IMR-90 (cell line): ENCODE measurements around the gene PRKAG1. TPM values are rescaled to one million over a fixed set of nuclear protein-coding genes. Genes with fewer than 3 reads are reported as not detected.
A peak's percentile ranks its signal among the peaks of the same experiment; 100 is the strongest.

Source experiments
- ATAC-seq: fragments of 200-7000 bp; cut with Tn5 transposase; 2 replicates; pipeline ENCODE4 v1.9.1; 2020; ENCODE audit warnings: low read depth, mild to moderate bottlenecking, moderate library complexity
- BruUV-seq: library from RNA; stranded (reverse); fragments of 400-500 nt; replicated peaks from 2 replicates; lab custom pipeline; 2021; lab: Mats Ljungman, UMichigan
- CTCF ChIA-PET: fragments of 300-600 bp; formaldehyde crosslinking; extraction: SDS; loops from one replicate; lab custom pipeline; 2021; ENCODE audit warnings: antibody characterized with exemption; lab: Yijun Ruan, JAX
- POLR2A ChIA-PET: fragments of 300-600 bp; sonication (Branson Sonifier 250); formaldehyde crosslinking; loops from one replicate; lab custom pipeline; 2022; ENCODE audit warnings: antibody characterized with exemption; ENCODE audit not compliant: unreplicated experiment; lab: Charles Lee
- DNase-seq: peaks from one replicate; pipeline ENCODE4 v3.0.0; 2013
- H2AFZ ChIP-seq: replicated peaks from 2 replicates; pipeline ENCODE3; 2013; ENCODE audit warnings: low read length, mild to moderate bottlenecking; ENCODE audit not compliant: poor library complexity
- H2AK5ac ChIP-seq: 2 replicates; pipeline ENCODE4 v1.6.1; 2013; ENCODE audit warnings: low read depth, low read length, inconsistent platforms
- H2AK9ac ChIP-seq: replicated peaks from 2 replicates; pipeline ENCODE3; 2013; ENCODE audit warnings: mild to moderate bottlenecking, low read depth, low read length, moderate library complexity; ENCODE audit not compliant: poor library complexity
- H2BK120ac ChIP-seq: 2 replicates; pipeline ENCODE4 v1.6.1; 2013; ENCODE audit warnings: low read depth, low read length, inconsistent platforms
- H2BK15ac ChIP-seq: 3 replicates; pipeline ENCODE4 v1.6.1; 2013; ENCODE audit warnings: low read depth, low read length, inconsistent platforms
- H2BK20ac ChIP-seq: 2 replicates; pipeline ENCODE4 v1.6.1; 2013; ENCODE audit warnings: low read depth, mild to moderate bottlenecking, inconsistent platforms, low read length, moderate library complexity
- H2BK5ac ChIP-seq: 2 replicates; pipeline ENCODE4 v1.6.1; 2013; ENCODE audit warnings: mild to moderate bottlenecking, low read depth, low read length, inconsistent platforms; ENCODE audit not compliant: poor library complexity, severe bottlenecking
- H3K14ac ChIP-seq: replicated peaks from 2 replicates; pipeline ENCODE4 v1.6.1; 2013; ENCODE audit warnings: low read depth, low read length, inconsistent platforms
- H3K18ac ChIP-seq: 2 replicates; pipeline ENCODE4 v1.6.1; 2013; ENCODE audit warnings: low read depth, low read length, control low read depth
- H3K23ac ChIP-seq: 2 replicates; pipeline ENCODE4 v1.6.1; 2013; ENCODE audit warnings: low read depth, low read length, inconsistent platforms
- H3K27ac ChIP-seq: 2 replicates; pipeline ENCODE4 v1.5.1; 2013; ENCODE audit warnings: mild to moderate bottlenecking, control low read depth, low read length; ENCODE audit not compliant: insufficient read depth
- H3K27me3 ChIP-seq: 2 replicates; pipeline ENCODE4 v1.6.1; 2013; ENCODE audit warnings: low read length; ENCODE audit not compliant: control insufficient read depth, insufficient read depth
- H3K36me3 ChIP-seq: 2 replicates; pipeline ENCODE4 v1.6.1; 2013; ENCODE audit warnings: low read length, mixed read lengths; ENCODE audit not compliant: control insufficient read depth, insufficient read depth
- H3K4ac ChIP-seq: 2 replicates; pipeline ENCODE4 v1.6.1; 2013; ENCODE audit warnings: low read depth, low read length, inconsistent platforms
- H3K4me1 ChIP-seq: 2 replicates; pipeline ENCODE4 v1.6.1; 2013; ENCODE audit warnings: low read length, mixed read lengths; ENCODE audit not compliant: control insufficient read depth, insufficient read depth
- H3K4me2 ChIP-seq: 2 replicates; pipeline ENCODE4 v1.6.1; 2013; ENCODE audit warnings: low read depth, mild to moderate bottlenecking, control low read depth, low read length, moderate library complexity
- H3K4me3 ChIP-seq: 2 replicates; pipeline ENCODE4 v1.5.1; 2013; ENCODE audit warnings: low read depth, mild to moderate bottlenecking, control low read depth, low read length, moderate library complexity; ENCODE audit not compliant: insufficient read depth
- H3K56ac ChIP-seq: 2 replicates; pipeline ENCODE4 v1.6.1; 2013; ENCODE audit warnings: low read length, inconsistent platforms; ENCODE audit not compliant: insufficient read depth; ENCODE audit errors: extremely low read depth
- H3K79me1 ChIP-seq, 2 experiments: 2 replicates each; pipeline ENCODE4 v1.6.1; 2013; ENCODE audit warnings: low read length in 2 of 2, inconsistent platforms in 1 of 2, low read depth in 1 of 2
- H3K9ac ChIP-seq: 2 replicates; pipeline ENCODE4 v1.6.1; 2013; ENCODE audit warnings: low read depth, low read length, control low read depth
- H3K9me1 ChIP-seq: 2 replicates; pipeline ENCODE4 v1.6.1; 2013; ENCODE audit warnings: low read length, inconsistent platforms; ENCODE audit not compliant: insufficient read depth
- H3K9me3 ChIP-seq: 2 replicates; pipeline ENCODE4 v1.6.1; 2013; ENCODE audit warnings: low read length; ENCODE audit not compliant: control insufficient read depth, insufficient read depth
- H4K20me1 ChIP-seq: 2 replicates; pipeline ENCODE4 v1.6.1; 2013; ENCODE audit warnings: low read length, inconsistent platforms; ENCODE audit not compliant: insufficient read depth
- H4K5ac ChIP-seq: 2 replicates; pipeline ENCODE4 v1.6.1; 2013; ENCODE audit warnings: mild to moderate bottlenecking, low read depth, low read length, control low read depth
- H4K8ac ChIP-seq, 2 experiments: 2 replicates each; pipeline ENCODE4 v1.6.1; 2013; ENCODE audit warnings: low read depth in 2 of 2, low read length in 2 of 2, control low read depth in 1 of 2, inconsistent platforms in 1 of 2
- H4K91ac ChIP-seq: 2 replicates; pipeline ENCODE4 v1.6.1; 2013; ENCODE audit warnings: low read depth, low read length, inconsistent platforms; ENCODE audit not compliant: insufficient read depth
- BHLHE40 ChIP-seq: fragments of 150-350 bp; IDR thresholded peaks from 2 replicates; pipeline ENCODE4 v1.6.1; 2016; ENCODE audit warnings: mild to moderate bottlenecking, low read depth, low read length
- CEBPB ChIP-seq: IDR thresholded peaks from 2 replicates; pipeline ENCODE4 v1.6.1; 2012; ENCODE audit warnings: low read depth, low read length, improper control_type of control experiment
- CHD1 ChIP-seq: IDR thresholded peaks from 2 replicates; pipeline ENCODE4 v1.6.1; 2012; ENCODE audit warnings: low read depth, low read length, improper control_type of control experiment
- CTCF ChIP-seq: conservative IDR thresholded peaks from 2 replicates; pipeline ENCODE4 v1.5.1; 2012; ENCODE audit warnings: mild to moderate bottlenecking, low read depth, low read length, improper control_type of control experiment
- FOS ChIP-seq: fragments of 150-350 bp; IDR thresholded peaks from 2 replicates; pipeline ENCODE4 v1.6.1; 2016; ENCODE audit warnings: low read depth, low read length
- MAFK ChIP-seq: IDR thresholded peaks from 2 replicates; pipeline ENCODE4 v1.6.1; 2012; ENCODE audit warnings: low read depth, low read length, improper control_type of control experiment
- MAZ ChIP-seq: IDR thresholded peaks from 2 replicates; pipeline ENCODE4 v1.6.1; 2012; ENCODE audit warnings: low read depth, mild to moderate bottlenecking, low read length, improper control_type of control experiment, moderate library complexity, borderline replicate concordance
- MXI1 ChIP-seq: IDR thresholded peaks from 2 replicates; pipeline ENCODE4 v1.6.1; 2012; ENCODE audit warnings: low read depth, mild to moderate bottlenecking, low read length, moderate library complexity, borderline replicate concordance
- NFE2L2 ChIP-seq: fragments of 150-350 bp; IDR thresholded peaks from 2 replicates; pipeline ENCODE4 v1.6.1; 2016; ENCODE audit warnings: low read depth, mild to moderate bottlenecking, low read length
- POLR2A ChIP-seq: IDR thresholded peaks from 2 replicates; pipeline ENCODE4 v1.6.1; 2012; ENCODE audit warnings: mild to moderate bottlenecking, low read depth, low read length
- RFX5 ChIP-seq: IDR thresholded peaks from 2 replicates; pipeline ENCODE4 v1.8.0; 2012; ENCODE audit warnings: low read depth, mild to moderate bottlenecking, low read length, moderate library complexity
- SMC3 ChIP-seq: fragments of 150-350 bp; IDR thresholded peaks from 2 replicates; pipeline ENCODE4 v1.6.1; 2016; ENCODE audit warnings: low read depth, mild to moderate bottlenecking, antibody characterized with exemption, low read length, moderate library complexity
- USF2 ChIP-seq: fragments of 150-350 bp; IDR thresholded peaks from 2 replicates; pipeline ENCODE4 v1.6.1; 2017; ENCODE audit warnings: mild to moderate bottlenecking, antibody characterized with exemption, low read length, low read depth
- WGBS, 2 experiments: methylation state at CpG; one replicate each; pipeline versions ENCODE4 v1.1.5 to v1.1.7; 2013; ENCODE audit warnings: missing lambda C conversion rate in 2 of 2; ENCODE audit not compliant: insufficient read length in 1 of 2; ENCODE audit errors: extremely low coverage in 2 of 2; 5-methylcytosine and 5-hydroxymethylcytosine counted together
- dilution Hi-C: fragments of 300-500 bp; cut with HindIII; formaldehyde crosslinking; loops from one replicate; pipeline ENCODE4 v1.14.3; 2018; ENCODE audit warnings: low sequenced_read_pairs; ENCODE audit not compliant: unreplicated experiment
- in situ Hi-C: fragments of 300-500 bp; cut with MboI; formaldehyde crosslinking; loops from 3 replicates; pipeline ENCODE4 v1.14.3; 2019; ENCODE audit warnings: low sequenced_read_pairs, inconsistent platforms, mixed read lengths
- intact Hi-C: fragments of 100-400 bp; cut with micrococcal nuclease; formaldehyde crosslinking; loops from 2 replicates; pipeline ENCODE4 v1.10.0; 2022
- polyA plus RNA-seq, 3 experiments: library from polyadenylated mRNA; depleted of rRNA; stranded (reverse); fragments of >200 nt; gene quantifications; 2 replicates each; pipeline ENCODE4 v1.2.3, GENCODE V29; 2012; ENCODE audit warnings: low replicate concordance in 1 of 3
- total RNA-seq: library from RNA; depleted of rRNA; stranded (reverse); fragments of >200 nt; gene quantifications from 2 replicates; pipeline ENCODE4 v1.2.3, GENCODE V29; 2012

PRKAG1 gene
- total and polyA plus RNA-seq, 2 of the 4 experiments (the other 2 are of a cell fraction): 81.1 to 106 TPM

GRCh38 chr12:48977290-48978281, 41.0 kb downstream of the PRKAG1 start:
- intact Hi-C loops: no loop called here
- TF ChIP-seq MXI1 (no peak), CHD1 (no peak), BHLHE40 (peak; percentile 93), CTCF (peak; percentile 74), USF2 (no peak), MAZ (peak; percentile 12; the same call in 1 of the 2 replicates), POLR2A (no peak), RFX5 (no peak), CEBPB (no peak), NFE2L2 (no peak), SMC3 (peak; percentile 31), FOS (peak; percentile 25; the same call in 1 of the 2 replicates), MAFK (no peak)

More at GRCh38 chr12:48977290-48978281, 41.0 kb downstream of the PRKAG1 start:
- peaks cover 9% of the 10 kb centered on the region for H3K4me1 ChIP-seq
- no peak overlapping the region for H3K4me3 ChIP-seq
- H4K5ac ChIP-seq: no peak overlapping the region
- peaks cover 8% of the 10 kb centered on the region for H3K9me1 ChIP-seq
- no peaks in the 10 kb centered on the region for H3K79me1 ChIP-seq
- no peak overlapping the region for H2AK5ac ChIP-seq
- H3K27me3 ChIP-seq: peaks cover 79% of the 10 kb centered on the region
- ChIA-PET POLR2A (no interaction called here), CTCF (interaction anchor here (0.8 to 1.9 kb wide), 5 partner anchors 9 to 88 kb away, joined by 3 to 11 read pairs (median 3); no protein-coding TSS in a partner anchor)
- H4K20me1 ChIP-seq: peaks cover 16% of the 10 kb centered on the region
- H2BK20ac ChIP-seq: no peak overlapping the region
- H2BK120ac ChIP-seq: no peak overlapping the region
- H4K8ac ChIP-seq: no peak overlapping the region
- DNase-seq (peak; percentile 80), ATAC-seq (peak; percentile 58)
- H3K9me3 ChIP-seq: no peaks in the 10 kb centered on the region
- H2AK9ac ChIP-seq: peak overlapping the region; percentile 38
- H3K23ac ChIP-seq: peak overlapping the region; percentile 82; the same call in 1 of the 2 replicates
- peak overlapping the region; percentile 48 for H2AFZ ChIP-seq
- H3K36me3 ChIP-seq: no peaks in the 10 kb centered on the region
- no peak overlapping the region for H3K4me2 ChIP-seq
- no peak overlapping the region for H3K4ac ChIP-seq
- no peak overlapping the region for H2BK15ac ChIP-seq
- H3K18ac ChIP-seq: no peak overlapping the region
- no peak overlapping the region for H4K91ac ChIP-seq
- no TSS peak for BruUV-seq
- 9% methylated on average over 23 of the region's 50 CpGs; no CpG with 5 or more reads in 1 of the 2 experiments for WGBS, 2 experiments
- no peak overlapping the region for H3K9ac ChIP-seq
- H3K27ac ChIP-seq: no peak overlapping the region
- H3K56ac ChIP-seq: no peak overlapping the region
- in situ Hi-C loops: no loop called here
- no peak overlapping the region for H2BK5ac ChIP-seq
- dilution Hi-C loops: no loop called here
- no peak overlapping the region for H3K14ac ChIP-seq
